Measurements from ENCODE around the gene WBP11.

DNA sequence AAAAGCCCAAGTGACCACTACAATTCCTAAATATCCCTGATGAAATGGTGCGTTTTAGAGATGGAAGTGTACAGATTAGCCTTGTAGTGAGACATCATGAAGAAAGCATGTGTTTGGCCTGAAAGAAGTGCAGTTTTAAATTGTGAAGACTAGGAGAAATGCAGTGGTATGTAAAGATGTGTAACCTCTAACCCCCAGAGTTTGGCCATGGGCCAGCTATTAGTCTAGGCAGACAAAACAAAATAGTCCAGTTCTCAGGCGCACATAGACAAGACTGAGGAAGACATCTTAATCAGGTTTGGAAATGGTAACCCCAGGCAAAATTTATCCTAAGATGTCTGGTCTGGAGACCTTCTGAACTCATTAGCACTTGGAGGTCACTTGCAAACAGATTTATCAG is 23.4 kb downstream of the WBP11 start:
- TF ChIP-seq, protein P1, sequence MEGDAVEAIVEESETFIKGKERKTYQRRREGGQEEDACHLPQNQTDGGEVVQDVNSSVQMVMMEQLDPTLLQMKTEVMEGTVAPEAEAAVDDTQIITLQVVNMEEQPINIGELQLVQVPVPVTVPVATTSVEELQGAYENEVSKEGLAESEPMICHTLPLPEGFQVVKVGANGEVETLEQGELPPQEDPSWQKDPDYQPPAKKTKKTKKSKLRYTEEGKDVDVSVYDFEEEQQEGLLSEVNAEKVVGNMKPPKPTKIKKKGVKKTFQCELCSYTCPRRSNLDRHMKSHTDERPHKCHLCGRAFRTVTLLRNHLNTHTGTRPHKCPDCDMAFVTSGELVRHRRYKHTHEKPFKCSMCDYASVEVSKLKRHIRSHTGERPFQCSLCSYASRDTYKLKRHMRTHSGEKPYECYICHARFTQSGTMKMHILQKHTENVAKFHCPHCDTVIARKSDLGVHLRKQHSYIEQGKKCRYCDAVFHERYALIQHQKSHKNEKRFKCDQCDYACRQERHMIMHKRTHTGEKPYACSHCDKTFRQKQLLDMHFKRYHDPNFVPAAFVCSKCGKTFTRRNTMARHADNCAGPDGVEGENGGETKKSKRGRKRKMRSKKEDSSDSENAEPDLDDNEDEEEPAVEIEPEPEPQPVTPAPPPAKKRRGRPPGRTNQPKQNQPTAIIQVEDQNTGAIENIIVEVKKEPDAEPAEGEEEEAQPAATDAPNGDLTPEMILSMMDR (IDR thresholded peaks at IDR 0.05), result no peak
- no peak for TF ChIP-seq ZFX (IDR thresholded peaks at IDR 0.05; ENCODE audit: borderline replicate concordance)

All from 22Rv1 (cell line).